Colonic mucosa (tissue), 4 donors: ENCODE results near the gene SSC4D. TPM values are rescaled to one million over a fixed set of nuclear protein-coding genes. Genes with fewer than 3 reads are reported as not detected.
A peak's percentile ranks its signal among the peaks of the same experiment; 100 is the strongest.
"Not testable (repeated sequence)": the region's sequence is repeated elsewhere in the genome, so short reads cannot be mapped to it uniquely, and the experiment has no call there.

Source experiments
- DNase-seq: peaks from one replicate; pipeline ENCODE4 v3.0.0-alpha.2; 2020
- H3K27ac ChIP-seq: fragments of 200-600 bp; one replicate; pipeline ENCODE4 v1.8.0; 2021
- H3K27me3 ChIP-seq: fragments of 200-600 bp; one replicate; pipeline ENCODE4 v1.8.0; 2021
- H3K36me3 ChIP-seq: fragments of 200-600 bp; one replicate; pipeline ENCODE4 v1.8.0; 2021
- H3K4me1 ChIP-seq: fragments of 200-600 bp; one replicate; pipeline ENCODE4 v1.8.0; 2021; ENCODE audit warnings: mild to moderate bottlenecking
- H3K4me3 ChIP-seq: fragments of 200-600 bp; one replicate; pipeline ENCODE4 v1.8.0; 2021
- H3K9ac ChIP-seq, 2 donors: one replicate each; pipeline ENCODE4 v1.7.0; 2013; ENCODE audit warnings: control low read depth in 2 of 2, low read depth in 2 of 2, low read length in 2 of 2
- H3K9me3 ChIP-seq: fragments of 200-600 bp; one replicate; pipeline ENCODE4 v1.8.0; 2021
- CTCF ChIP-seq: fragments of 200-600 bp; IDR thresholded peaks from one replicate; pipeline ENCODE4 v1.8.0; 2022; ENCODE audit warnings: antibody characterized with exemption, mild to moderate bottlenecking
- intact Hi-C: fragments of 100-400 bp; cut with DNase I; formaldehyde crosslinking; loops from one replicate; pipeline ENCODE4 v1.14.1; 2022
- total RNA-seq, 2 donors: library from RNA; stranded (reverse); fragmentation: NEBNext Ultra II Directional in 1 of 2; extraction: Animal tissue kit (Norgen Biotek cat#: 25700) in 1 of 2; gene quantifications; one replicate each; pipeline ENCODE4 v1.2.1, GENCODE V29; 2021
- donor health status: healthy.
- donor health status: DM: no; HTN: no; CAD: no.
- donor health status: DM: no; HTN: no; CAD: no.

Gene SSC4D
- total RNA-seq, 2 donors from 2014 or later: 0.42 to 0.45 TPM

- DNase-seq: peak; percentile 73
- H3K27ac ChIP-seq: peak overlapping the region; percentile 78
- no peak overlapping the region for H3K4me3 ChIP-seq
These were observed 5.6 kb downstream of the SSC4D start for GRCh38 chr7:76403780-76404494.

GRCh38 chr7:76403097-76403496, 6.4 kb downstream of the SSC4D start:
- H3K27me3 ChIP-seq, H3K9me3 ChIP-seq, intact Hi-C loops, H3K4me3 ChIP-seq, H3K9ac ChIP-seq, H3K4me1 ChIP-seq, DNase-seq, H3K36me3 ChIP-seq: not testable (repeated sequence)
- H3K27ac ChIP-seq: peak overlapping the region; percentile 78

More at GRCh38 chr7:76403780-76404494, 5.6 kb downstream of the SSC4D start:
- H3K4me1 ChIP-seq: no peaks in the 10 kb centered on the region
- no peaks in the 10 kb centered on the region for H3K27me3 ChIP-seq
- no peaks in the 10 kb centered on the region for H3K9me3 ChIP-seq
- intact Hi-C loops: no loop called here
- TF ChIP-seq CTCF: no peak
- no peaks in the 10 kb centered on the region for H3K36me3 ChIP-seq
- H3K9ac ChIP-seq: no peak overlapping the region

GRCh38 chr7:76400248-76400647, 9.2 kb downstream of the SSC4D start:
- DNase-seq: no peak
- TF ChIP-seq CTCF: no peak
- Histone ChIP-seq H3K36me3 (no peaks in the 10 kb centered on the region), H3K27me3 (no peaks in the 10 kb centered on the region), H3K4me3 (no peak overlapping the region), H3K27ac (no peak overlapping the region), H3K9ac (no peak overlapping the region), H3K4me1 (no peaks in the 10 kb centered on the region), H3K9me3 (no peaks in the 10 kb centered on the region)
- intact Hi-C loops: no loop called here

- Histone ChIP-seq H3K36me3 (no peaks in the 10 kb centered on the region), H3K9ac (peak overlapping the region; percentile 61 to 62), H3K4me1 (no peaks in the 10 kb centered on the region), H3K4me3 (peak overlapping the region; percentile 55), H3K9me3 (no peaks in the 10 kb centered on the region), H3K27ac (no peak overlapping the region), H3K27me3 (no peaks in the 10 kb centered on the region)
- no peak for TF ChIP-seq CTCF
- intact Hi-C loops: no loop called here
- peak; percentile 93 for DNase-seq
These were observed 11.9 kb downstream of the SSC4D start for GRCh38 chr7:76397409-76398183.

- Histone ChIP-seq H3K9ac (peak overlapping the region in 1 of 2 donors; percentile 19), H3K4me1 (no peaks in the 10 kb centered on the region), H3K4me3 (peak overlapping the region; percentile 55), H3K9me3 (no peaks in the 10 kb centered on the region), H3K27ac (no peak overlapping the region), H3K36me3 (no peaks in the 10 kb centered on the region), H3K27me3 (no peaks in the 10 kb centered on the region)
- intact Hi-C loops: no loop called here
- TF ChIP-seq CTCF: no peak
- no peak for DNase-seq
These were observed 12.6 kb downstream of the SSC4D start for GRCh38 chr7:76396864-76397263.
